GM21528 (cell line): ENCODE data around the gene RERE.
"Not testable (repeated sequence)": the region's sequence is repeated elsewhere in the genome, so short reads cannot be mapped to it uniquely, and the experiment has no call there.

Source experiments
- ATAC-seq: cut with Tn5 transposase; IDR thresholded peaks from one replicate; pipeline ENCODE4 v1.9.1; 2021; ENCODE audit warnings: mild to moderate bottlenecking, moderate library complexity; ENCODE audit not compliant: unreplicated experiment, low FRiP score

RERE gene

GRCh38 chr1:8809342-8809736 is 8.1 kb downstream of the RERE start:
- ATAC-seq, result no peak

- no peak for ATAC-seq
These were observed 10.4 kb downstream of the RERE start for GRCh38 chr1:8807004-8807403.

GRCh38 chr1:8800416-8800815 is 17.0 kb downstream of the RERE start:
- ATAC-seq, result no peak

GRCh38 chr1:8797216-8797615 is 20.2 kb downstream of the RERE start:
- ATAC-seq, result no peak

GRCh38 chr1:8796812-8797211 is 20.6 kb downstream of the RERE start:
- no peak for ATAC-seq

- ATAC-seq, result no peak
These were observed 22.8 kb downstream of the RERE start for GRCh38 chr1:8794605-8795004.

- ATAC-seq, result no peak
These were observed 25.6 kb downstream of the RERE start for GRCh38 chr1:8791819-8792218.

- no peak for ATAC-seq
These were observed 26.5 kb downstream of the RERE start for GRCh38 chr1:8790987-8791386.

GRCh38 chr1:8790478-8790877 is 27.0 kb downstream of the RERE start:
- no peak for ATAC-seq

- no peak for ATAC-seq
These were observed 27.9 kb downstream of the RERE start for GRCh38 chr1:8789314-8790214.

GRCh38 chr1:8787218-8787617 is 30.2 kb downstream of the RERE start:
- no peak for ATAC-seq

GRCh38 chr1:8786204-8786603 is 31.2 kb downstream of the RERE start:
- not testable (repeated sequence) for ATAC-seq

- no peak for ATAC-seq
These were observed 34.5 kb downstream of the RERE start for GRCh38 chr1:8782955-8783354.

- no peak for ATAC-seq
These were observed 35.3 kb downstream of the RERE start for GRCh38 chr1:8782001-8782620.

GRCh38 chr1:8780405-8780804 is 37.0 kb downstream of the RERE start:
- no peak for ATAC-seq

GRCh38 chr1:8777867-8778266 is 39.6 kb downstream of the RERE start:
- ATAC-seq, result no peak

- ATAC-seq, result no peak
These were observed 41.3 kb downstream of the RERE start for GRCh38 chr1:8776104-8776503.

- no peak for ATAC-seq
These were observed 50.4 kb downstream of the RERE start for GRCh38 chr1:8767006-8767405.

GRCh38 chr1:8765198-8765597 is 52.2 kb downstream of the RERE start:
- no peak for ATAC-seq

- ATAC-seq, result no peak
These were observed 53.0 kb downstream of the RERE start for GRCh38 chr1:8764293-8764937.

GRCh38 chr1:8763888-8764287 is 53.6 kb downstream of the RERE start:
- no peak for ATAC-seq

GRCh38 chr1:8754993-8755392 is 62.4 kb downstream of the RERE start:
- no peak for ATAC-seq
